BJ (cell line): Measurements from ENCODE around the gene HDAC6. TPM values are rescaled to one million over a fixed set of nuclear protein-coding genes. Genes with fewer than 3 reads are reported as not detected.
A peak's percentile ranks its signal among the peaks of the same experiment; 100 is the strongest.

Experiments
- CTCF ChIA-PET: fragments of 350-600 bp; formaldehyde crosslinking; extraction: SDS; loops from one replicate; lab custom pipeline; 2021; ENCODE audit warnings: antibody characterized with exemption, inconsistent platforms; lab: Yijun Ruan, JAX
- POLR2A ChIA-PET: fragments of 300-600 bp; sonication (Branson Sonifier 250); formaldehyde crosslinking; extraction: SDS; loops from one replicate; lab custom pipeline; 2021; ENCODE audit warnings: antibody characterized with exemption; lab: Charles Lee
- DNase-seq: peaks from one replicate; pipeline ENCODE4 v3.0.0-alpha.2; 2011; ENCODE audit warnings: low read depth
- H3K27me3 ChIP-seq: 2 replicates; pipeline ENCODE4 v1.6.0; 2011; ENCODE audit warnings: low read length; ENCODE audit not compliant: control insufficient read depth, insufficient read depth
- H3K36me3 ChIP-seq: 2 replicates; pipeline ENCODE4 v1.5.1; 2011; ENCODE audit warnings: low read length; ENCODE audit not compliant: control insufficient read depth, insufficient read depth
- H3K4me3 ChIP-seq: 2 replicates; pipeline ENCODE4 v1.5.1; 2011; ENCODE audit warnings: low read depth, mild to moderate bottlenecking, control low read depth, low read length
- polyA plus RNA-seq: library from polyadenylated mRNA; depleted of rRNA; stranded (reverse); fragments of >200 nt; gene quantifications from 2 replicates; pipeline ENCODE4 v1.2.3, GENCODE V29; 2011
- TF ChIP-seq, protein P1 (sequence below): IDR thresholded peaks from 2 replicates; pipeline ENCODE4 v1.5.1; 2011; ENCODE audit warnings: low read depth, mild to moderate bottlenecking, control low read depth, inconsistent platforms, low read length, moderate library complexity; ENCODE audit not compliant: insufficient read depth

HDAC6 gene
- polyA plus RNA-seq, 1 experiment, result 32.1 TPM

DNA sequence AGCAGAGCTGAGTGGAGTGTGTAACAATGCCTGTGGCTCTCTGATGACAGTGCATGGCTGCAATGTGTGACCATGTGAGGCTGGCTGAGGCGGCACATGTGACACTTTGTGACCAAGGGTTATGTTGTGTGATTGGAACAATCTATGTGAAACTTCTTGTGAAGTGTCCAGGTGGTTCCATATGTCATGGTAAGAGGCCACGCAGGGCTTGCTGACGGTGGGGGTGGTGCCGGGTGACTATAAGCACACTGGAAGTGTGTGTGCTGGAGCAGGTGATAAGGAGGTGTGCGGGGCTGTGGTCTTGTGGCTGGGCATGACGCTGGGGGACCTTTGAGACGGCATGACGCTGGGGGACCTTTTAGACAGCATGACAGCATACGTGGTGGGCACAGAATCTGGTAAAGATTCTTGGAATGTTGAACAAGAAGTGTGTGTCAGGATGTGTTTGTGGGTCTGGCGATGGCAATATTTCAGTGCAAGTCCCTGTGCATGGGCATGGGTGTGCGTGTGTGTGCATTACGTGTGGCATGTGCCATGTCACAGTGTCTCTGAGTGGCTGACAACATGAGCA lies 7.4 kb upstream of the HDAC6 start:
- no peak for DNase-seq
- CTCF ChIA-PET, result interaction anchor here (0.7 kb wide), 1 partner anchor 110 kb away, joined by 3 read pairs; no protein-coding TSS in a partner anchor
- TF ChIP-seq, protein P1, sequence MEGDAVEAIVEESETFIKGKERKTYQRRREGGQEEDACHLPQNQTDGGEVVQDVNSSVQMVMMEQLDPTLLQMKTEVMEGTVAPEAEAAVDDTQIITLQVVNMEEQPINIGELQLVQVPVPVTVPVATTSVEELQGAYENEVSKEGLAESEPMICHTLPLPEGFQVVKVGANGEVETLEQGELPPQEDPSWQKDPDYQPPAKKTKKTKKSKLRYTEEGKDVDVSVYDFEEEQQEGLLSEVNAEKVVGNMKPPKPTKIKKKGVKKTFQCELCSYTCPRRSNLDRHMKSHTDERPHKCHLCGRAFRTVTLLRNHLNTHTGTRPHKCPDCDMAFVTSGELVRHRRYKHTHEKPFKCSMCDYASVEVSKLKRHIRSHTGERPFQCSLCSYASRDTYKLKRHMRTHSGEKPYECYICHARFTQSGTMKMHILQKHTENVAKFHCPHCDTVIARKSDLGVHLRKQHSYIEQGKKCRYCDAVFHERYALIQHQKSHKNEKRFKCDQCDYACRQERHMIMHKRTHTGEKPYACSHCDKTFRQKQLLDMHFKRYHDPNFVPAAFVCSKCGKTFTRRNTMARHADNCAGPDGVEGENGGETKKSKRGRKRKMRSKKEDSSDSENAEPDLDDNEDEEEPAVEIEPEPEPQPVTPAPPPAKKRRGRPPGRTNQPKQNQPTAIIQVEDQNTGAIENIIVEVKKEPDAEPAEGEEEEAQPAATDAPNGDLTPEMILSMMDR, result no peak

GRCh38 chrX:48794911-48795515 lies 6.9 kb upstream of the HDAC6 start:
- Histone ChIP-seq H3K27me3 (no peaks in the 10 kb centered on the region), H3K4me3 (no peak overlapping the region), H3K36me3 (no peaks in the 10 kb centered on the region)
- ChIA-PET POLR2A (no interaction called here), CTCF (interaction anchor here (0.7 kb wide), 1 partner anchor 109 kb away, joined by 3 read pairs; no protein-coding TSS in a partner anchor)
- peak; percentile 19 for DNase-seq
- TF ChIP-seq, protein P1, result no peak

More for the DNA sequence above, 7.4 kb upstream of the HDAC6 start:
- Histone ChIP-seq H3K27me3 (no peaks in the 10 kb centered on the region), H3K4me3 (no peak overlapping the region), H3K36me3 (no peaks in the 10 kb centered on the region)
- POLR2A ChIA-PET, result no interaction called here

- TF ChIP-seq, protein P1, result no peak
- POLR2A ChIA-PET, result interaction anchor here (0.6 kb wide), 1 partner anchor 122 kb away, joined by 15 read pairs; no protein-coding TSS in a partner anchor
- H3K4me3 ChIP-seq, result no peak overlapping the region
- no peak for DNase-seq
- no peaks in the 10 kb centered on the region for H3K36me3 ChIP-seq
- H3K27me3 ChIP-seq, result no peaks in the 10 kb centered on the region
- CTCF ChIA-PET, result no interaction called here
These were observed 3.5 kb upstream of the HDAC6 start for GRCh38 chrX:48798318-48798717.

DNA sequence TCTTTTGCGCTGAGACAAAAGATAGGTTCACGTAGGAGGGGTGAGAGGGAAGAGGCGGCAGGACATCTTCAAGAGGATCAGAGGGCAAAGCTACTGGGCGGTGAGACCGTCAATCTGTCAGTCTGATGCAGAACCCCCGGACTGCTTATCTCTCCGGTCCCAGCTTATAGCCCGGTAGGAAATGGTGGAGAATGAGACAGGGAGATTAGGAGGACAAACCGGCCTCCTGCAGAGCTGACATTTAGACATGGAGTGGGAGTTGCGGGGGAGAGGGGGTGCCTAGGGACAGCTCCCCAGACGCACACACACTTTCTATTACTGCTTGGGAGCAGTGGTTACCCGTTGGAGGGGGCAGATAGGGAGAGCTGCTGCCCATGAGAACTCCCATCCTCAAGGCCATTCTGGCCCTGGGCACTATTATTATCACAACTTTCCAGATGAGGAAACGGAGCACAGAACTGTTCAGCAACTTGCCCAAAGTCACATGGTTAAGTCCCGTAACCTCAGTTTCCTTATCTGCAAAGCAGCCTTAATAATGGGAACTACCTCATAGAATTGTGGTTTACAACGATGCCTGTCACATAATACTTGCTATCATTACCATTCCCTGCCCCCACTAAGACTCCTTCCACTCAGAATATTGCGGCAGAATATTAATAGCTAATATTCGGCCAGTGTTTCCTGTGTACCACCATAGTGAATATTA lies 1.1 kb upstream of the HDAC6 start:
- H3K36me3 ChIP-seq, result no peaks in the 10 kb centered on the region
- TF ChIP-seq, protein P1, result no peak
- no peaks in the 10 kb centered on the region for H3K27me3 ChIP-seq
- peak overlapping the region; percentile 65 for H3K4me3 ChIP-seq
- no peak for DNase-seq
- ChIA-PET POLR2A (interaction anchor here (1.3 kb wide), 1 partner anchor 97 kb away, joined by 3 read pairs; the partner anchor contains the start of genes PQBP1 and TIMM17B), CTCF (no interaction called here)
